MM.1S (cell line): ENCODE measurements around the gene ELOVL7.

ENCODE experiments used
- CTCF ChIP-seq: fragments of 300-600 bp; sonication (generic); IDR thresholded peaks from 2 replicates; pipeline ENCODE4 v1.5.1; 2016; ENCODE audit warnings: antibody characterized with exemption, low read length, mixed read lengths
- EZH2 ChIP-seq: fragments of 300-600 bp; sonication (generic); optimal IDR thresholded peaks from 2 replicates; pipeline ENCODE3; 2017; ENCODE audit warnings: low read depth, mild to moderate bottlenecking, antibody characterized with exemption, low read length, mixed read lengths
- EZH2phosphoT487 ChIP-seq: fragments of 300-600 bp; sonication (generic); IDR thresholded peaks from 2 replicates; pipeline ENCODE4 v1.6.1; 2018; ENCODE audit warnings: antibody characterized with exemption, low read length

DNA sequence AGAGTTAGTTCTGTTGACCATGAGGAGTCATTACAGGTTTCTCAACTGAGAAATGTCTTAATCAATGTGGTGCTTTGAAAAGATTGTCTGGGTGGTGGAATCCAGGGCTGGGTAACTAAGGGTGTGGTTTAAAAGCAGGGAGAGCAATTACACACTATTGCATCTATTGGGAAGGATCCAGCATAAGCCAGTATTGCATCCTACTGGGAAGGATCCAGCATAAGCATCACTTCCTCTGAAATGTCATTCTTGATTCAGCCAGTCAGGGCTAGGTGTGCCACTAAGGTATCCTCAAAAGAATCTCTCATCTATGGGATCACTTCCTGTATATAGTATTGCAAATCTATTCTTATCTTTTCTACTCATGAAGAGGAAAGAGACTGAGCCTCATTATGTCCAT, 38.6 kb downstream of the ELOVL7 start:
- no peak for TF ChIP-seq CTCF
- TF ChIP-seq EZH2phosphoT487, result no peak
- TF ChIP-seq EZH2, result no peak
